ENCODE data around the gene UBR1.

- TF ChIP-seq EZH2 (IDR thresholded peaks at IDR 0.05; ENCODE audit: insufficient read depth, poor library complexity, severe bottlenecking) (no peak), EZH2phosphoT487 (IDR thresholded peaks at IDR 0.05; ENCODE audit: insufficient read depth, low read depth) (no peak)
Measured at GRCh38 chr15:43146184-43146583, 40.3 kb upstream of the UBR1 start.
